Suprapubic skin (tissue), 4 donors: ENCODE results near the gene LRRC9. TPM values are rescaled to one million over a fixed set of nuclear protein-coding genes. Genes with fewer than 3 reads are reported as not detected.

Experiments
- DNase-seq, 2 donors: peaks; one replicate each; pipeline ENCODE4 v3.0.0-alpha.2; 2019; ENCODE audit warnings: low spot score in 2 of 2
- H3K27ac ChIP-seq: fragments of 200-600 bp; sonication (generic); one replicate; pipeline ENCODE4 v1.5.1; 2019
- H3K27me3 ChIP-seq: fragments of 200-600 bp; sonication (generic); one replicate; pipeline ENCODE4 v1.5.1; 2019
- H3K36me3 ChIP-seq: fragments of 200-600 bp; sonication (generic); one replicate; pipeline ENCODE4 v1.5.1; 2019
- H3K4me1 ChIP-seq: fragments of 200-600 bp; sonication (generic); one replicate; pipeline ENCODE4 v1.5.1; 2019
- H3K4me3 ChIP-seq: fragments of 200-600 bp; sonication (generic); one replicate; pipeline ENCODE4 v1.5.1; 2019; ENCODE audit warnings: mild to moderate bottlenecking
- H3K9me3 ChIP-seq: fragments of 200-600 bp; sonication (generic); one replicate; pipeline ENCODE4 v1.5.1; 2019
- CTCF ChIP-seq, 2 donors: fragments of 200-600 bp in 1 of 2; fragments of 450-650 bp in 1 of 2; sonication (generic) in 1 of 2; IDR thresholded peaks; one replicate each; pipeline ENCODE4 v1.5.1; 2016 to 2019; ENCODE audit warnings: antibody characterized with exemption in 2 of 2, mild to moderate bottlenecking in 1 of 2, moderate library complexity in 1 of 2
- EP300 ChIP-seq: sonication (generic); formaldehyde crosslinking; IDR thresholded peaks from one replicate; pipeline ENCODE4 v1.6.1; 2017; ENCODE audit warnings: antibody characterized with exemption
- POLR2A ChIP-seq, 2 donors: fragments of 450-650 bp; IDR thresholded peaks; one replicate each; pipeline ENCODE4 v1.6.1; 2017; ENCODE audit warnings: antibody characterized with exemption in 2 of 2, mild to moderate bottlenecking in 2 of 2, moderate library complexity in 2 of 2
- POLR2AphosphoS5 ChIP-seq, 3 donors: sonication (generic); formaldehyde crosslinking; IDR thresholded peaks; one replicate each; pipeline ENCODE4 v1.6.1; 2017; ENCODE audit warnings: antibody characterized with exemption in 3 of 3
- WGBS: methylation state at CpG from one replicate; pipeline ENCODE4 v1.1.5; 2018; 5-methylcytosine and 5-hydroxymethylcytosine counted together
- total RNA-seq, 4 donors: library from RNA; depleted of rRNA; stranded (reverse); fragments of >200 nt; gene quantifications; one replicate each; pipeline ENCODE4 v1.1.0, GENCODE V29; 2016

The LRRC9 gene
- total RNA-seq, 4 donors from 2014 or later = not detected

GRCh38 chr14:60067882-60068281 lies 147.9 kb downstream of the LRRC9 start:
- Histone ChIP-seq H3K36me3 (no peaks in the 10 kb centered on the region), H3K4me3 (no peak overlapping the region), H3K9me3 (no peaks in the 10 kb centered on the region), H3K4me1 (no peaks in the 10 kb centered on the region), H3K27ac (no peak overlapping the region), H3K27me3 (no peaks in the 10 kb centered on the region)
- TF ChIP-seq CTCF (IDR thresholded peaks at IDR 0.05) = no peak
- no peak for TF ChIP-seq POLR2AphosphoS5 (IDR thresholded peaks at IDR 0.05)
- no peak for TF ChIP-seq POLR2A (IDR thresholded peaks at IDR 0.05)
- TF ChIP-seq EP300 = no peak
- no peak for DNase-seq
- 90% methylated on average over 1 of the region's 1 CpG for WGBS

GRCh38 chr14:60079723-60080122 lies 159.8 kb downstream of the LRRC9 start:
- no peak overlapping the region for H3K27ac ChIP-seq
- H3K9me3 ChIP-seq = no peaks in the 10 kb centered on the region
- no peak overlapping the region for H3K4me3 ChIP-seq
- no peak for DNase-seq
- no peaks in the 10 kb centered on the region for H3K27me3 ChIP-seq
- no peaks in the 10 kb centered on the region for H3K36me3 ChIP-seq
- H3K4me1 ChIP-seq = no peaks in the 10 kb centered on the region
- no peak for TF ChIP-seq POLR2A (IDR thresholded peaks at IDR 0.05)
- TF ChIP-seq EP300 = no peak
- no peak for TF ChIP-seq CTCF (IDR thresholded peaks at IDR 0.05)
- no peak for TF ChIP-seq POLR2AphosphoS5 (IDR thresholded peaks at IDR 0.05)

GRCh38 chr14:60085085-60085484 lies 165.1 kb downstream of the LRRC9 start:
- Histone ChIP-seq H3K4me3 (no peak overlapping the region), H3K27me3 (no peaks in the 10 kb centered on the region), H3K27ac (no peak overlapping the region), H3K9me3 (no peaks in the 10 kb centered on the region), H3K36me3 (no peaks in the 10 kb centered on the region), H3K4me1 (peaks cover 3% of the 10 kb centered on the region)
- DNase-seq = no peak
- TF ChIP-seq CTCF (IDR thresholded peaks at IDR 0.05) (no peak), POLR2A (IDR thresholded peaks at IDR 0.05) (no peak), POLR2AphosphoS5 (IDR thresholded peaks at IDR 0.05) (no peak), EP300 (no peak)

GRCh38 chr14:60085693-60086092 lies 165.7 kb downstream of the LRRC9 start:
- TF ChIP-seq POLR2AphosphoS5 (IDR thresholded peaks at IDR 0.05) (no peak), POLR2A (IDR thresholded peaks at IDR 0.05) (no peak), EP300 (no peak), CTCF (IDR thresholded peaks at IDR 0.05) (no peak)
- no peak overlapping the region for H3K4me3 ChIP-seq
- H3K36me3 ChIP-seq = no peaks in the 10 kb centered on the region
- H3K27ac ChIP-seq = no peak overlapping the region
- H3K27me3 ChIP-seq = no peaks in the 10 kb centered on the region
- WGBS = 91% methylated on average over 3 of the region's 3 CpGs
- no peaks in the 10 kb centered on the region for H3K9me3 ChIP-seq
- H3K4me1 ChIP-seq = peaks cover 6% of the 10 kb centered on the region
- no peak for DNase-seq

- no peak for TF ChIP-seq EP300
- no peak for TF ChIP-seq POLR2AphosphoS5 (IDR thresholded peaks at IDR 0.05)
- no peak for TF ChIP-seq POLR2A (IDR thresholded peaks at IDR 0.05)
- H3K36me3 ChIP-seq = no peaks in the 10 kb centered on the region
- H3K9me3 ChIP-seq = no peaks in the 10 kb centered on the region
- 70% methylated on average over 3 of the region's 3 CpGs for WGBS
- no peak overlapping the region for H3K27ac ChIP-seq
- H3K4me3 ChIP-seq = no peak overlapping the region
- DNase-seq = no peak
- peaks cover 9% of the 10 kb centered on the region for H3K4me1 ChIP-seq
- H3K27me3 ChIP-seq = no peaks in the 10 kb centered on the region
Observed at GRCh38 chr14:60087668-60088067, 167.7 kb downstream of the LRRC9 start.

- no peak for DNase-seq
- H3K36me3 ChIP-seq = no peaks in the 10 kb centered on the region
- no peak overlapping the region for H3K4me3 ChIP-seq
- H3K4me1 ChIP-seq = peaks cover 24% of the 10 kb centered on the region
- WGBS = 42% methylated on average over 4 of the region's 4 CpGs
- TF ChIP-seq POLR2A (IDR thresholded peaks at IDR 0.05) (no peak), CTCF (IDR thresholded peaks at IDR 0.05) (no peak), POLR2AphosphoS5 (IDR thresholded peaks at IDR 0.05) (no peak), EP300 (no peak)
- H3K9me3 ChIP-seq = no peaks in the 10 kb centered on the region
- H3K27ac ChIP-seq = no peak overlapping the region
- no peaks in the 10 kb centered on the region for H3K27me3 ChIP-seq
Observed at GRCh38 chr14:60089221-60089620, 169.3 kb downstream of the LRRC9 start.
